Measurements from ENCODE around the gene SGSH.

SGSH gene

DNA sequence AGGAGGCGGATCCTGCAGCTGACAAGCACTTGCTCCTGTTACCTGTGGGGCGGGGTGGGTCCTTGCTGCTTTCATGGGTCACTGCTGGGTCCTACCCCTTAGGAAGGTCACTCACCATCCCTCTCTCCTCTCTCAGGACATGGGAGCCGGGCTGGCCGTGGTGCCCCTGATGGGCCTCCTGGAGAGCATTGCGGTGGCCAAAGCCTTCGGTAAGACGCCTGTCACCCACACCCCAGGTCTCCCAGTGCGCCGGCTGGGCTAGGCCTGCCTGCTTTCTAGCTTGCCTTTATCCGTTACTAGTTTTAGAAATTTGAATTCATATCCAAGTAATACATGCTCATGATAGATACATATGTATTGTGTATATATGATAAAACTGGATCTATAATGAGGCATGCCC is 17.3 kb upstream of the SGSH start:
- Histone ChIP-seq H3K27me3 (ENCODE audit: insufficient read depth, poor library complexity, severe bottlenecking) (no peaks in the 10 kb centered on the region), H3K27ac (ENCODE audit: poor library complexity, severe bottlenecking) (no peak overlapping the region), H3K36me3 (ENCODE audit: low read depth) (peaks cover 8% of the 10 kb centered on the region), H3K4me3 (ENCODE audit: severe bottlenecking) (no peak overlapping the region), H3K4me1 (ENCODE audit: insufficient read depth, poor library complexity, severe bottlenecking) (no peaks in the 10 kb centered on the region), H3K9me3 (ENCODE audit: severe bottlenecking) (peaks cover 4% of the 10 kb centered on the region)
- no peak for TF ChIP-seq CTCF (IDR thresholded peaks at IDR 0.05; ENCODE audit: poor library complexity, severe bottlenecking)
- ATAC-seq (ENCODE audit: low read depth) (no peak), DNase-seq (ENCODE audit: low spot score) (no peak)

DNA sequence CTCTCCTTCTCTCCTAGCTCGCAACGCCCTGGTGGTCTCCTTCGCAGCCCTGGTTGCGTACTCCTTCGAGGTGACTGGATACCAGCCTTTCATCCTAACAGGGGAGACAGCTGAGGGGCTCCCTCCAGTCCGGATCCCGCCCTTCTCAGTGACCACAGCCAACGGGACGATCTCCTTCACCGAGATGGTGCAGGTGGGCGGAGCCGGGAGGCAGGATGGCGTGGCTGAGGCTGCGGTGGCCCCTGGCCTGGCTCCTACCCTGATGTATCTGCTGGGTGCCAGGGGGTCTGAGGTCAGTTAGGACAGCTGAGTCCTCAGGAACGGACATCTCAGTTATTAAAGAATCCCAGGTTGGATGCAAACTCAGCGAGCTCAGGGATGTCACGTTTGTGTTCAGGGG is 16.8 kb upstream of the SGSH start:
- peaks cover 9% of the 10 kb centered on the region for H3K9me3 ChIP-seq (ENCODE audit: severe bottlenecking)
- no peaks in the 10 kb centered on the region for H3K27me3 ChIP-seq (ENCODE audit: insufficient read depth, poor library complexity, severe bottlenecking)
- no peak overlapping the region for H3K27ac ChIP-seq (ENCODE audit: poor library complexity, severe bottlenecking)
- no peak for TF ChIP-seq CTCF (IDR thresholded peaks at IDR 0.05; ENCODE audit: poor library complexity, severe bottlenecking)
- peaks cover 10% of the 10 kb centered on the region for H3K36me3 ChIP-seq (ENCODE audit: low read depth)
- ATAC-seq (ENCODE audit: low read depth) (no peak), DNase-seq (ENCODE audit: low spot score) (no peak)
- no peaks in the 10 kb centered on the region for H3K4me1 ChIP-seq (ENCODE audit: insufficient read depth, poor library complexity, severe bottlenecking)
- H3K4me3 ChIP-seq (ENCODE audit: severe bottlenecking) = no peak overlapping the region

GRCh38 chr17:80233202-80233601 is 13.1 kb upstream of the SGSH start:
- no peak overlapping the region for H3K4me3 ChIP-seq (ENCODE audit: severe bottlenecking)
- H3K36me3 ChIP-seq (ENCODE audit: low read depth) = peaks cover 13% of the 10 kb centered on the region
- no peaks in the 10 kb centered on the region for H3K4me1 ChIP-seq (ENCODE audit: insufficient read depth, poor library complexity, severe bottlenecking)
- no peak for DNase-seq (ENCODE audit: low spot score)
- ATAC-seq (ENCODE audit: low read depth) = no peak
- no peak overlapping the region for H3K27ac ChIP-seq (ENCODE audit: poor library complexity, severe bottlenecking)
- H3K9me3 ChIP-seq (ENCODE audit: severe bottlenecking) = peaks cover 11% of the 10 kb centered on the region
- no peak for TF ChIP-seq CTCF (IDR thresholded peaks at IDR 0.05; ENCODE audit: poor library complexity, severe bottlenecking)
- H3K27me3 ChIP-seq (ENCODE audit: insufficient read depth, poor library complexity, severe bottlenecking) = no peaks in the 10 kb centered on the region

DNA sequence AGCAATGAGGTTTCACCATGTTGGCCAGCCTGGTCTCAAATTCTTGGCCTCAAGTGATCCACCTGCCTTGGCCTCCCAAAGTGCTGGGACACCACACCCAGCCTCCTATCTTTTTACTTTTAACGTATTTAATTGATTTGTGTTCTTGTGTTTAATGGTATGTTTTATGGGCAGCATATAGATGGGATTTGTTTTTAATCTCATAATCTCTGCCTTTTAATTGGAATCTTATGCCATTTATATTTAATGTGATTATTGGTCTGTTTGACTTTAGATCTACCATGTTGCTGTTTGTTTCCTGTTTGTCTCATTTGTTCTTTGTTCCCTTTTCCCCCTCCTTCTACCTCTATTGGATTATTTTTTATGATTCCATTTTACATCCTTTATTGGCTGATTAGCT is 12.3 kb upstream of the SGSH start:
- no peak for DNase-seq (ENCODE audit: low spot score)
- Histone ChIP-seq H3K36me3 (ENCODE audit: low read depth) (peaks cover 13% of the 10 kb centered on the region), H3K9me3 (ENCODE audit: severe bottlenecking) (peaks cover 11% of the 10 kb centered on the region), H3K4me1 (ENCODE audit: insufficient read depth, poor library complexity, severe bottlenecking) (no peaks in the 10 kb centered on the region), H3K4me3 (ENCODE audit: severe bottlenecking) (no peak overlapping the region), H3K27ac (ENCODE audit: poor library complexity, severe bottlenecking) (no peak overlapping the region), H3K27me3 (ENCODE audit: insufficient read depth, poor library complexity, severe bottlenecking) (no peaks in the 10 kb centered on the region)
- no peak for TF ChIP-seq CTCF (IDR thresholded peaks at IDR 0.05; ENCODE audit: poor library complexity, severe bottlenecking)
- ATAC-seq (ENCODE audit: low read depth) = no peak

DNA sequence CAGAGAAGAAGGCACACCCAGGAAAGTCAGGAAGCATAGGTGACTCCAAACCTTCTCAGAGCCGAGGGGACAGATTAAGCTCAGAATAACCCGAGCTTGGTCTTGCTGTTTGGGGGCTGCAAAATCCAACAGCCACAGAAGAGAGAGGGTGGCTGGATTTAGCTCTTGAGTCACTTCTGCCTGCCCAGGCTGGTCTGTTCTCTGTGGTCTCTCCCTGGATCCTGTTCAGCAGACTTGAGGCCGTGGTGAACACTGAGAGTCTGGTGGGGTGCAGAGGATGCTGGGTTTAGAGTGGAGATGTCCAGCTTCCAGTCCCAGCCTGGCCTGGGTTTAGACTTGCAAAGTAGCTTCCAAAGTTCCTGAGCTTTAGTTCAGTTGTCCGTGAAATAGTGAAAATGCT is 8.9 kb upstream of the SGSH start:
- ATAC-seq (ENCODE audit: low read depth) (no peak), DNase-seq (ENCODE audit: low spot score) (no peak)
- peaks cover 13% of the 10 kb centered on the region for H3K36me3 ChIP-seq (ENCODE audit: low read depth)
- H3K4me3 ChIP-seq (ENCODE audit: severe bottlenecking) = no peak overlapping the region
- H3K4me1 ChIP-seq (ENCODE audit: insufficient read depth, poor library complexity, severe bottlenecking) = no peaks in the 10 kb centered on the region
- no peaks in the 10 kb centered on the region for H3K27me3 ChIP-seq (ENCODE audit: insufficient read depth, poor library complexity, severe bottlenecking)
- TF ChIP-seq CTCF (IDR thresholded peaks at IDR 0.05; ENCODE audit: poor library complexity, severe bottlenecking) = no peak
- no peak overlapping the region for H3K27ac ChIP-seq (ENCODE audit: poor library complexity, severe bottlenecking)
- H3K9me3 ChIP-seq (ENCODE audit: severe bottlenecking) = peaks cover 11% of the 10 kb centered on the region

All from RWPE2 (cell line).